SKM-1 (cell line): ENCODE measurements around the gene NIT1.

Experiments used
- DNase-seq: peaks from one replicate; lab custom pipeline; 2025; ENCODE audit not compliant: unreplicated experiment; lab: John Stamatoyannopoulos, UW

Gene NIT1

GRCh38 chr1:161145832-161146231 is 27.9 kb downstream of the NIT1 start:
- DNase-seq: no peak

- DNase-seq: no peak
These were observed 35.3 kb downstream of the NIT1 start for GRCh38 chr1:161153176-161153575.

GRCh38 chr1:161153682-161154337 is 35.9 kb downstream of the NIT1 start, which contains the start of gene UFC1:
Gene UFC1 (plus strand): TSS chr1:161153978. CDS start chr1:161153998, 20 bp downstream.
- DNase-seq: peak; percentile 96

GRCh38 chr1:161157867-161158266 is 40.0 kb downstream of the NIT1 start:
- DNase-seq: no peak

- DNase-seq: no peak
These were observed 40.6 kb downstream of the NIT1 start for GRCh38 chr1:161158316-161159010.

- DNase-seq: peak; percentile 94
These were observed 41.4 kb downstream of the NIT1 start, which contains the start of gene USP21 for GRCh38 chr1:161159087-161159912. Gene USP21 (plus strand): TSS chr1:161159500. CDS start chr1:161160641, 1,141 bp downstream.

- DNase-seq: no peak
These were observed 42.0 kb downstream of the NIT1 start for GRCh38 chr1:161159913-161160243.

- no peak for DNase-seq
These were observed 42.8 kb downstream of the NIT1 start for GRCh38 chr1:161160671-161161145.

GRCh38 chr1:161161652-161162051 is 43.7 kb downstream of the NIT1 start:
- no peak for DNase-seq

GRCh38 chr1:161162052-161162451 is 44.1 kb downstream of the NIT1 start:
- DNase-seq: no peak

GRCh38 chr1:161162806-161163205 is 44.9 kb downstream of the NIT1 start:
- no peak for DNase-seq

GRCh38 chr1:161163793-161164192 is 45.9 kb downstream of the NIT1 start:
- DNase-seq: no peak

GRCh38 chr1:161164901-161165610 is 47.2 kb downstream of the NIT1 start:
- no peak for DNase-seq

GRCh38 chr1:161165742-161166668 is 48.1 kb downstream of the NIT1 start, which contains the start of gene PPOX:
Gene PPOX (plus strand): TSS chr1:161166426. CDS start chr1:161166848, 422 bp downstream.
- peak; percentile 99 for DNase-seq

- DNase-seq: peak; percentile 18
These were observed 49.0 kb downstream of the NIT1 start for GRCh38 chr1:161166669-161167548.

- DNase-seq: no peak
These were observed 51.0 kb downstream of the NIT1 start for GRCh38 chr1:161168906-161169305.
